SK-N-MC (cell line): ENCODE results near the gene DRICH1.
"Not testable (repeated sequence)": the region's sequence is repeated elsewhere in the genome, so short reads cannot be mapped to it uniquely, and the experiment has no call there.

Experiments used
- EZH2 ChIP-seq: fragments of 200-600 bp; sonication (generic); IDR thresholded peaks from one replicate; pipeline ENCODE4 v1.6.1; 2017; ENCODE audit warnings: antibody characterized with exemption
- FOXP2 ChIP-seq: optimal IDR thresholded peaks from 2 replicates; pipeline ENCODE3; 2011; ENCODE audit warnings: mild to moderate bottlenecking, moderate library complexity; ENCODE audit not compliant: insufficient read depth; ENCODE audit errors: extremely low read length, control extremely low read depth
- POLR2AphosphoS5 ChIP-seq: IDR thresholded peaks from 2 replicates; pipeline ENCODE4 v1.6.1; 2012; ENCODE audit warnings: mild to moderate bottlenecking, low read depth, low read length, borderline replicate concordance

DNA sequence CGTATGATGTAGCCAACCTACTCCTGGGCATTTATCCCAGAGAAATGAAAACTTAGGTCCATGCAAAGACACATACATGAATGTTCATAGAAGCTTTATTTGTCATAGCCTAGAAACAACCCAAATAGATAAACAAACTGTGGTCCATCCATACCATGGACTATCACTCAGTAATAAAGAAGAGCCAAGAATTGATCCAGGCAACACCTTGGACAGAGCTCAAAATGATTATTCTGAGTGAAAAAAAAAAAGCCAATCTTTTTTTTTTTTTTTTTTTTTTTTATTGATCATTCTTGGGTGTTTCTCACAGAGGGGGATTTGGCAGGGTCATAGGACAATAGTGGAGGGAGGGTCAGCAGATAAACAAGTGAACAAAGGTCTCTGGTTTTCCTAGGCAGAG lies 71.9 kb downstream of the DRICH1 start:
- TF ChIP-seq POLR2AphosphoS5, EZH2, FOXP2: not testable (repeated sequence)
